ENCODE results near the gene PARP6.

The PARP6 gene, protein sequence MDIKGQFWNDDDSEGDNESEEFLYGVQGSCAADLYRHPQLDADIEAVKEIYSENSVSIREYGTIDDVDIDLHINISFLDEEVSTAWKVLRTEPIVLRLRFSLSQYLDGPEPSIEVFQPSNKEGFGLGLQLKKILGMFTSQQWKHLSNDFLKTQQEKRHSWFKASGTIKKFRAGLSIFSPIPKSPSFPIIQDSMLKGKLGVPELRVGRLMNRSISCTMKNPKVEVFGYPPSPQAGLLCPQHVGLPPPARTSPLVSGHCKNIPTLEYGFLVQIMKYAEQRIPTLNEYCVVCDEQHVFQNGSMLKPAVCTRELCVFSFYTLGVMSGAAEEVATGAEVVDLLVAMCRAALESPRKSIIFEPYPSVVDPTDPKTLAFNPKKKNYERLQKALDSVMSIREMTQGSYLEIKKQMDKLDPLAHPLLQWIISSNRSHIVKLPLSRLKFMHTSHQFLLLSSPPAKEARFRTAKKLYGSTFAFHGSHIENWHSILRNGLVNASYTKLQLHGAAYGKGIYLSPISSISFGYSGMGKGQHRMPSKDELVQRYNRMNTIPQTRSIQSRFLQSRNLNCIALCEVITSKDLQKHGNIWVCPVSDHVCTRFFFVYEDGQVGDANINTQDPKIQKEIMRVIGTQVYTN

DNA sequence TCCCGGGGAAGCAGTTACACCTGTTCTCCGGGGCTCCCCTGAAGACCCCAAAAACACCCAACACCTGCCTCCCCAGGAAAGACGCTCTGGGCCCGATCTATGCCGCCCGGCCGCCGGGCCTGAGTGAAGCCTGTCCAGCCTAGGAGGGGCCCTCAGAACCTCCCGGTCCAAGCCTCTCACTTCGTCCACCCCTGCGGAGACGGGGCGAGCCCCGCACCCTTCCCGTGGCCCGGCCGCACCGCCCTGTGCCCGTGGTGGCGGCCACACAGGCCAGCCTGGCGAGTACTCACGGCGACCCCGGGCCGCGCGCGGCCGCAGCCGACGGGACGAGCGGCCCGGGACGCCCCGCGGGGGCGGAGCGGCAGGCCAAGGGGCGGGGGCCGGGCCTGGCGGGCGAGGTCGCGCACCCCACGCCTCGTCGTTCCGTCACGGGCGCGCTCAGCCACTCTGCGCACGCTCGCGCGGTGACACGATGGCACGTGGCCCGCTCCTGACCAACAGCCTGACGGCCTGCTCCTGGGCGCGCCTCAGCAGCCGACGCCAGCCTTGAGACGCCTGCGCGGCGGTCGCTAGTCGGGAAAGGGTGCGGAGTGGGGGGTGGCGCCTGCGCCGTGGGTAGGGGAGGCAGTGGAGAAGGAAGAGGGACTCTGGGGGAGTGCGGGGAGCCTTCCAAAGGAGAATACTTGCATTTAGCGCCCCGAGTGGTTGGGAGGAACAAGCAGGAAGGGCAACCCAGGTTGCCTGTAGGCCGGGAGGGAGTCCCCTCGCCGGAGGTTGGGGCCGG is at the start of gene PARP6:
Gene PARP6, minus strand, starts transcription at position 342 of the 784 bp plus-strand sequence. CDS start 5,077 bp downstream, outside the sequence.
- DNase-seq (ENCODE audit: low spot score) = peak; percentile 97

DNA sequence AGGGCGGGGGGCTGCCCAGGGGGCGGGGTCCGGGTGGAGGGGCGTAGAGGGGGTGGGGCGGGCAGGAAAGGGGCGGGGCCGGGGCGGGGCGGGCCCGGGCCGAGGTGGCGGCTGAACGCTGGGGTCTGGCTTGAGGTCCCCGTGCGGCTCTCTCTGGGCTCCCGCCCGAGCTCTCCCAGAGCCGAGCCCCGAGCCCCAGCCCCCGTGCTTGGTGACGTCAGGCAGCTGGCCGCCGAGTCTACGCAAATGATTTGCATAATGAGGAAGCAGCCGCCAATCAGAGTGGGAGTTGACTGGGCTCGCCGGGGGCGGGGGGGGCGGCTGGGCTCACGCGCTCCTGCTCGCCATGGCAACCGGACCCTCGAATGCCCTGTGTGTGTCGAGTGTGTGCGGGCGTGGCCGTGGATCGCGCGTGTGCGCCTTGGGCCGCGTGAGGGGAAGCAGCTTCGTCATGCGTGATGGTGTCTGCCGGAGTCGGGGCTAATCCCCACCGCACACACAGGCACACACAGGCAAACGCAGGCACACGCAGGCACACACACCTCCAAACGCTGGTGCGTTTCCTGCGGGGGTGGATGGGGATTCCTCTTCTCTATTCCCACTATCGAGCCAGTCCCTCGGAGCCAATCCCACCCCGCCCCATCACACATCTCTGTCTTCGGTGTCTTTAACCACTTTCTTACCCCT is 47.8 kb upstream of the PARP6 start, which contains the start of gene CELF6:
Gene CELF6, minus strand, starts transcription at position 173 of the 687 bp plus-strand sequence. CDS start 283 bp downstream, outside the sequence.
- peak; percentile 92 for DNase-seq (ENCODE audit: low spot score)

DNA sequence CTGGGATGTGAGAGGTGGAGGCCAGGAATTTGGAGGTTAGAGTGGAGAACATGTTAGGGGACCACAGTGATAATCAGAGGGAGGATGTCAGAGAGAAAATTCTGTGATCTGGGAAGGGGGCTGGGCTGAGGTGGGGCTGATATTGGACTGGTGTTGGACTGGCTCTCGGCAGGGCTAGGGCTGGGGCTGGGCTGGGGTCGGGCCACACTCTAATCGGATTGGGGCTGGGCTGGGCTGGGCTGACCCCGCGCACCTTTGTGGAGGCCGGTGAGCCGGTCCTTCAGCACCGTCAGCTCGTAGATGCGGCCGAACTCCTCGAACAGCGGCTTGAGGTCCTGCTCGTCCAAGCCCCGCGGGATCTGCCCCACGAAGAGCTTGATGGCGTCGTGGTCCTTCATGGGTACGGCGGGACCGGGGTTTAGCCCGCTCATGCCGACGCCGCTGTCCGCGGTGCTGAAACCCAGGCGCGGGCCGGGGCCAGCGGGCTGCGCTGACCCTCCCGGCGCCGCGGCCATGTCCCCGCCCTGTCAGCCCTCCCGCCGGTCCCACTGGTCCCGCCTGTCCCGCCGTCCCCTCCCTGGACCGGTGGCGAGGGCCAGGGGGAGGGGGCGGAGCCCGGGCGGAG is 47.1 kb upstream of the PARP6 start:
- peak; percentile 92 for DNase-seq (ENCODE audit: low spot score)

DNA sequence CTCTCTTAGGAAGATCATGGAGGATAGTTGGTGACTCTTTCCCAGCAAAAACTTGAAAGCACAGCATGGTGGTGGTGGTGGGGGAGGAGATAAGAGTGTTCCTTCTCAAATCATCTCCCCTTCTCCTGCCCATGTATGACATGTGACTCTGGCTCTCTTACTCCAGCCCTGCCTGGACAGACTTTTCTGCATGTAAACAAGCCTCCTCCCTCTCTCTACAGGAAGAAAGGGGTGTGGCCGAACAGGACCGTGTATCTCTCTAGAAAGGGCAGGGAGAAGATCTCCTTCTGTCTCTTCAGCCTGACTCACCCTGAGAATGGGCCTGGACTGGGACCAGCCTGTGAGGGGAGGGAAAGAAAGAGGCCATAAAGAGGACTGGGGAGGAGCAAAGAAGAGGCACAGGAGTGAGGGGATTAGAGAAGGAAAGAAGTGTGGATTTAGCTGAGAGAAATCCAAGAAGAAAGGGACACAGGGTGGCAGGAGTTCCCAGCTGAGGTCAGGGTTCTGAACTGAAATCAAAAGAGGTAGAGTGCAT is 46.1 kb upstream of the PARP6 start:
- no peak for DNase-seq (ENCODE audit: low spot score)

DNA sequence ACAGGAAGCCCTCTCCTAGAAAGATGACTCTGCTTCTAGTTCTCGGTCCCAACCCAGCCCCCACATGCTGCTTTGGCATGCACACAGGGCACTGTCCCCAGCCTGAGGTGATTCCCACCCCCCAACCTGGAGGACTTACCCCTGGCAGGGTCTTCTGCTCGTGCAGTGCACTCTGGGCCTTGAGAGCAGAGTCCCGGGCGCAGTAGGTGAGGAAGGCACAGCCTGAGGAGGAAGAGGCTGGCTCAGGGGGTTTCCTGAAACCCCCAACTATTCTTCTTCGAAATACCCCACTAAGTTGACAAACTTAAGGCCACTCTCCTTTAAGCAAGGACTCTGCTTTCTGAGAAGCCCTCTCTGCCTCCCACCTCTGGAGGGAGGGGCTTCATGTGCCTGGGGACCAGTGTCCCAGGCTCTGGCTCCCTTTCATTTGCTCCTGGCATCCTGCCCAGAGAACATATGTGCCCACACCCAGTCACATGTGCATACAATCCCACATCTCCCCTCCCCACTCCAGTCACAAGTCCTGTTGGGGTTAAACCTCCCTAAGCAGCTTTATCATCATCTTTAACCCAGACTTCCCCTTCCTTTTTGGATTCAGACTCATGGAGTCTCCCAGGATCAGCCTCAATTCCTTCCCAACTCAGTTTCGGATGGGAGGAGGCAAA is 43.5 kb upstream of the PARP6 start:
- no peak for DNase-seq (ENCODE audit: low spot score)

DNA sequence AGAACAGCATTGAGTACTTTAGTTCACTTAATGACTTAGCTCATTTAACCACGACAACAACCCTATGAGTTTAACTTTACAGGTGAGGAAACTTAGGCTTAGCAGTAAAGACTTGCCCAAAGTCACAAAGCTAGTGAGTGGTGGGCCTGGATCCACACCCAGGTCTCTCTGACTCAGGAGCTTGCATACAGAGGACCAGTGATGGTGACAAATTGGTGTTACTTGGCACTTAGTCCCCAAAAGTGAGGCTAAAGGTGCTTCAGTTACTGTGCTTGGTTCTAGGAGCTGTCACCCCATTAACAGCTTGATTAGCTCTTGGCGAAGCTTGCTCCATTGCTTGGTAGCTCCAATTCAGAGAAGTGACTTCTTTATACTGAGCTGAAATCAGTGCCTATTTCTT is 41.5 kb upstream of the PARP6 start:
- no peak for DNase-seq (ENCODE audit: low spot score)

DNA sequence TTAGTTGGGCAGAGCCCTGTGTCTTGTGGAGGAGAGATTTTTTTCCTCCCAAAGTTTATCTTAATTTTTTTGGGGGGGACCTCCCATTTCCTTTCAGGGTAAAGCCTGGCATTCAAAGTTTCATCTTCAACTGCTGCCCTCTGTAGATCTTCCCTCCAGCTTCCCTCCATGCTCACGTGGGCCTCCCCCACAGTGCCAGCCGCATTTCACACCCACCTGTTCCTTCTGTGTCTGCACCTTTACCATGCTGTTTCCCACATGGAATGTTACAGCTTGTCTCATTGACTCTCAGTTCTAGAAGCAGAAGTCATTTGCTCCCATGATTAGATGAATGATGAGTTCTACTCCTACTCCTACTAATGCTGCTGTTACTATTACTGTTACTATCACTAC is 41.1 kb upstream of the PARP6 start:
- no peak for DNase-seq (ENCODE audit: low spot score)

DNA sequence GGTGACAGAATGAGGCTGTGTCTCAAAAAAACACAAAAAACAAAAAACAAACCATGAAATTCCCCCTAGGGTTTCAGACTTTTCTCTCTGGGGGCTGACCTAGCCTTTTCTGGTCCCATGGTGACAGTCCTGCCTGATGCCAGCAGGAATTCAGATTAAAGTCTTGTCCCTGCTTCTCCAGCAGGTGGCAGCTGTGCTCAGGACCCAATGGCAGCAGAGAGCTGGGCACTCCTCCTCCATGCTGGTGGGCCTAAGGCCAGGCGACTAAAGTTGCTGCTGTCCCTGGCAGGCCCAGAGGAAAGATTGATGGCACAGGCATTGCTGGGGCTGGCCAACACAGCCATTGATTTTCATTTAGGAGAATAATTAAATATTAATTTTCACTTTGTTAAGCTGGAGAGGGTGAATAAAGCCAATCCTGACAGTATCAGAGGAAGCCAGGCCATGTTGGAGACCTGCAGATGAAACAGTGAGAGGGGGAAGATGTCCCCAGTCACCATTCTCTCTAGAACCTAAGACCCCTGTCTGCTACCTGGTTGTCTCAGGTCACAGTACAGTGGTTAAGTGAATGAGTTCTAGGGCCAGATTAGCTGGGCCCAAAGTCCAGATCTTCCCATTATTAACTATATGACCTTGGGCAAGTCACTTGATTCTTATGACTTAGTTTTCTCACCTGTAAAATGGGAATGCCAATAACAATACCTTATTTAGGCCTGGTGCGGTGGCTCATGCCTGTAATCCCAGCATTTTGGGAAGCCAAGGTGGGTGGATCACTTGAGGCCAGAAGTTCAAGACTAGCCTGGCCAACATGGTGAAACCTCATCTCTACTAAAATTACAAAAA is 40.5 kb upstream of the PARP6 start:
- peak; percentile 92 for DNase-seq (ENCODE audit: low spot score)

DNA sequence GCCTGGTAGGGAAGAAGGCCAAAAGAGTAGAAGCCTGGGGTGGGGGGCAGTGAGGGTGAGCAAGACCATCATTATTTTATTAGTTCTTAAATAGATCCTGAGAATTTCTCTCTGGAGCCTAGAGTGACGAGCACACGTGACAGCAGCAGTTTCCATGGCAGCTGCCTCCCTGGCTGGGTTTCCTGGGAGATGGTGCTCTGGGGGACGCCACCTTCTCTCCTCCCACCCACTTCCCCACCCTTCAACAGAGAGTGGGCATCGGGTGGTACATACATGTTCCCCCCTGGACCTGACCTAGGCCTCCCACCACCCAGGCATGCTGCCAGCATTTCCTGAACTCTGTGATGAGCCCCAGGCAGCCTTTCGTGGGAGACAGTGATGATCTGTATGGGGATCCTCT is 34.7 kb upstream of the PARP6 start:
- DNase-seq (ENCODE audit: low spot score) = no peak

DNA sequence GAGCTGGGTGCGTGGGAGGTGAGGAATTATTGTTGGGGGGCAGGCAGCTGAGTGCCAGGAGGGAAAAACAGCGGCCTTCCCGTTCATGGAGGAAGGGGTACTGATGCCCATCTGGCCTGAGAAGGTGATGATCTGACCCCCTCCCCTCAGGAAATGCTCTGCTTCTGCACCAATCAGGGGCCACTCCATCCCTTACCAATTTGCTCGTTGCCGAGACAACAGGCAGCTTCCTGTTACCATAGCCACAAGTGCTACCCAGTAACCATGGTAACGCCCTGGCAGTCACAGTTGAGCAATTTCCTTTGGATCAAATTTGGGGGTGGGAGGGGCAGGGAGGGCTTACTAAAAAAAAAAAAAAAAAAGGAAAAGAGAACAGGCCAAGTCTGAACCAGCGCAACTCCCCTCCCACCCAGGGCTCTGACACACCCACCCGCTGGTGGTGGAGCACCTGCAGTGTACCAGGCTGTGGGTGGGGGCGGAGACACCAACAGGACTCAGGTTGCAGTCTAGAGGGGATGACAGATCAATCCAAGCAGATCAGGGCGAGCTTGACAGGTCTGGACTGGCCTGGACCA is 33.9 kb upstream of the PARP6 start:
- no peak for DNase-seq (ENCODE audit: low spot score)

DNA sequence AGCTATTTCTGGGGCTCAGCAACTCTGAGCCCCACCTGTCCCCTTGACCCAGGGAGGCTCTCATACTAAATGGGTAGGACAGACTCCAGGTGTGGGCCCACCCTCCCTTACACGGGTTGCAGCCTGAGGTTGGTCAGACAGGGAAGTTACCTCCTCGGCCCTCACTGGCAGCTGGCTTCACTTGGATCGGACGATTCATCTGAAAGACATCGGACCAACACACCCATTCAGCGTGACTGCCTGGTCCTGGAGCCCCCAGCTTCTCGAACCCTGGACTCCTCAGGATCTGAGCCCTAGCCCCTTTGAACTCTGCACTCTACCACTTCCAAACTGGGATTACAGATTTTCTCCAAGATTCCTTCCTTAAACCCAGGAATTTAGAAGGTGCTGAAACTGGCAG is 32.2 kb upstream of the PARP6 start:
- DNase-seq (ENCODE audit: low spot score) = no peak

DNA sequence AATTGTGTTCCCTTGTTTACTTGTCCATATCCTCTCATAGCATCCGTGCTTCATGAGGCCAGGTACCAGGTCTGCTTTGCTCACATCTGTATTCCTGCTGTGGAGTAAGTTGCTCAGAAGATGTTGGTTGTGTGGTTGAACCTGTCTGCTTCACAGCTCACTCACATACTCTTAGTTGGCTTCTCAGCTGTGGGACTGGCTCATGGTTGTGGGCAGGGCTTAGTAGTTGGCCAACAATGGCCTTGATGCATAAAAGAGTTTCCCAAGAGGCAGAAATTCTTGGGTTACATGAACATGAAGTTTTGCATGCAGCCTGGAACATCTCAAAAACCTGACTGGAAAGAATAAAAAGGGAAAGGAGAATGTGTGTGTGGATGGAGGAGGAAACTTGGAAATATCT is 30.6 kb upstream of the PARP6 start:
- DNase-seq (ENCODE audit: low spot score) = no peak

DNA sequence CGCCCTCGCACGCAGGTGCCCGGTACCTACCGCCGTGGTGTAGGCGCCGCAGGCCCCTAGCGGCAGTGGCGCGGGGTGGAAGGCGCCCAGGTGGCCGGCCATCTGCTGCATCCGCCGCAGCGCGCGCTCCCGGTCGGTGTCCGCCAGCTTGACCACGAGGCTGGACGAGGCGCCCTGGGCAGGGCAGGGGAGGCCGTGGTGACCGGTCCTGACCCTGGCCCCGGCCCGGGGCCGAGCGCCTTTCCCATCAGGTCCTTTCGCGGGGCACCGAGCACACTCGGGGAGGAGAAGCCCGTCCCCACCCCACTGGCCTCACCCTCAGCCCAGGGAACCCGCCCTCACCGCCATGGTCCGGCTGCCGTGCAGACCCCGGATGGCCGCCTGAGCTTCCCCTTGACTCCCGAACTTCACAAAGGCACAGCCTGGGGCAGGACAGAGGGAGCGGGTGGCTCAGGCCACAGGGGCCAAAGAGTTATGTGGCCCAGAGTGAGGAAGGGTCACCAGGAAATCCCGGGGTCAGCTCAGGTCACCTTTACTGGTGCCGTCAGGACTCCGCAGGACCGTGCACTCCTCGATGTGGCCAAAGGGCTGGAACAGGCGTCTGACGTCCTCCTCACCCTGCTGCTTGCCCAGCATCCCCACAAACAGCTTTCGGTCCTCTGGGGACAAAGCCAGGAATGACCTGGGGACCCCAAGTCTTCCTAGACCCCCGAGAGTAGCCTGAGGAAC is 17.4 kb upstream of the PARP6 start:
- no peak for DNase-seq (ENCODE audit: low spot score)

DNA sequence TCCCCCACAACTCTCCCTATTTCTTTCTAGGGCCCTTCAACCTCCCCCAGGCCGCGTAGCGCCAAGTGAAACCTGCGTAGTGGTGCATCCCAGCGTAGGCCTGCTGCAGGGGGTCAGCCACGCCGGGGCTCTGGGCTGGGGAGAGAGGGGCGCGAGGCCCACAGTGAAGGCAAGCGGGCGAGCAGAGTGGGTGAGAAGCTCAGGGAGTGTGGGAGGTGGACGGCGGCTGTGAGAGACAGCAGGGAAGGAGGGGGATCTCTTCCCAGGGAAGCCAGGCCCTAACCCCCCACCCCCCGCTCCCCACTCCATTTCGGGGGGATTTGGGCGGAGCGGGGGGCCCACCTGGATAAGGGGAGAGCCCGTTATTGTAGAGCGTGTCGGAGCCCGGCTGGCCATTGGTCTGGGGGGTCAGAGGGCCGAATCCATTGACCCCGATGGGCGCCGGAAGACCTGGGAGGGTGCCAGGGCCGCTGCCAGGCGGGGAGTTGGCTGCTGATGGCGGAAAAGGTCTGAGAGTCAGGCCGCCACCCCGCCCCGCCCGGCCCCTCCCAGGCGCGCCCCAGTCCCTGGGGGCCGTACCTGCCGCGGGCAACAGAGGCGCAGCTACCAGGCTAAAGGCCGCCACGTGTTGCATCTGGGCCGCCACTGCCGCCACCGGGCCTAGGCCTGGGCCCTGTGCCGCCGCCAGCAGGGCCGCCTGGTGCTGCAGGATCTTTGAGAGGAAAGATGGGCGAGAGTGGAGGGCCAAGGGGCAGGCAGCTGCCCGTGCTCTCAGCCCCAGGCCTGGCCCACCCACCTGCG is 16.6 kb upstream of the PARP6 start:
- no peak for DNase-seq (ENCODE audit: low spot score)

DNA sequence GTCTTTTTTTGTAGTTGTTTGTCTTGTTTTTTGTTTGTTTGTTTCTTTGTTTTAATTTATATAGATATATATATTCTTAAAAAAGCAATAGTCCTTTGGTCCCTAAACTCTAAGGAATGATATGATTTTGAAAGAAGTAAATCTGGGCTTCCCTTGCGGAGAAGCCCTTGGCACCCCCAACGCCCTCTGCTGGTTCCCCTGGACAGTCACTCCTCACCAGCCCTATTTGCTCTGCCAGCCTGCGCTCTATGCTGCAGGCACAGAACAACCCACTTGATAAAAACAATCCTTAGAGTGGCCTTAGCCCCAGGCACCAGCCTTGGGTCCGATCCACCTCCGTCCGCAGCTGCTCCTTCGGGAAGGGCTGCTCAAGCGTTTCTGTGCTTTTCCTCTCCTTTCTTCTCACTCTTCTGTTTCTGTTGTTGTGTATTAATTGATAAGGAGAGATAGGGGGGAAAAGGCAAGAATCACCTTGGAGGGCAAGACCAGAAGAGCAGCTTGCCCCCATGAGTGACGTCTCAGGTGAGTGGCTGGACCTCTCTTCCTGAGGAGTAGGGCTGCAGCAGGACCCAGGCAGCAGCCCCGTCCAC is 13.7 kb upstream of the PARP6 start:
- peak; percentile 85 for DNase-seq (ENCODE audit: low spot score)

DNA sequence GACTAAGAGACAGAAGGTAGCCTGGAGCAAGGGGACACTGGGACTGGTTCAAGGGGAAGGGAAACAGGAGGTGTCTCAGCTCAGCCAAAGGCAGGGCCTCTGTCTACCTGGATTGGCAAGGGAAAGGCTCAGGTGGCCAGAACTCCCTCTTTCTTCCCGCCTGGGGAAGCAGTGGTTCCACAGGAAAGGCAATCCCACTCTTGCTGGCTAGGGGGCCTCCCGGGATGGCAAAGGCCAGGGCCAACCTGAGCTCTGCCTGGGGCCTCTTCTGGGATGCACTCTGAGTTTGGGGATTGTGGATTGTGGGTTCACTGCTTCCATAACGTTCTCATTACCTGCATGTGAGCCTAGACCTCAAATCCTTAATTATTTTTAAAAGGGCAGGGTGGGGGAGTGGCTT is 13.0 kb upstream of the PARP6 start:
- peak; percentile 43 for DNase-seq (ENCODE audit: low spot score)

DNA sequence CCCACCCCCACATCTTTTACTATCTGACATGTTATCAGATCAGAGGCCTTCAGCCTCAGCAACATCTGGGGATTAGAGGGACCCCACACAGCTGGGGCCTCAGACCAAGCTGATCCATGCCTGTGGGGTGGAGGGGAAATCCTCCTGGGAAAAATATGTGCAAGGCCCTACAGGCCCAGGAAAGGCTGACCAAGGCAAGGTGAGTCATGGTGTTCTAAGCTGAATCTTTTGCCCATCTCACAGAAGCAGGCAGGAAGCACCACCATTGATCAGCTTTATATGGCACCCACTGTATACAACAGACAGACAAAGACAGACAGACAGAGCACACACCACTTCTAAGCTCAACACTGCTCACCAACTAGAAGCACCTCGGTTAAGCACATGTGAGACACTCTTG is 12.4 kb upstream of the PARP6 start:
- no peak for DNase-seq (ENCODE audit: low spot score)

DNA sequence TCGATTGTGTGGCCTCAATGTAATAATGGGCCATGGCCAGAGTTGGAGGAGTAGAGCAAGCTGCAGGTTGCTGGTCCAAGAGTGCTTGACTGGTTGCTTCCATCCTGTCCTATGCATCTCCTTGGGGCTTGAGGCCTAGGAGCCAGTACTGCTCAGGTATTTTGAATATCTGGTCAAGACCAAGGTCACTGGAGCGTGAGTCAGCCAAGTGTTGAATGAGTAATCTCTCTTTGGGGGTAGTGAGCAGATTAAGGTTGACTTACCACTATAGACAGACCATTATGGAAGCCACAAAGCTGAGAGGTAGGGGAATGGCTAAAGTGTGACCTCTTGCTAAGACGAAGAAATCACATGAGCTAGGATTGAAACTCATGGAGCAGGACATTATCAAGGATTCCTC is 9.4 kb upstream of the PARP6 start:
- no peak for DNase-seq (ENCODE audit: low spot score)
